Esophagus squamous epithelium (tissue), 5 donors: ENCODE measurements around the gene LRRC74A. TPM values are rescaled to one million over a fixed set of nuclear protein-coding genes. Genes with fewer than 3 reads are reported as not detected.

Source experiments
- DNase-seq: peaks from one replicate; lab custom pipeline; 2025; lab: John Stamatoyannopoulos, UW
- H3K27ac ChIP-seq, 4 donors: fragments of 200-600 bp; sonication (generic); one replicate each; pipeline ENCODE4 v1.5.1; 2016 to 2019; ENCODE audit warnings: mild to moderate bottlenecking in 1 of 4
- H3K27me3 ChIP-seq, 4 donors: fragments of 200-600 bp; sonication (generic); 1 replicate in 3 of 4; 2 replicates in 1 of 4; pipeline versions ENCODE4 v1.5.1 to v1.6.0; 2017 to 2021; ENCODE audit warnings: antibody characterized with exemption in 1 of 4
- H3K36me3 ChIP-seq, 3 donors: fragments of 200-600 bp; sonication (generic); one replicate each; pipeline ENCODE4 v1.5.1; 2016 to 2019
- H3K4me1 ChIP-seq, 3 donors: fragments of 200-600 bp; sonication (generic); one replicate each; pipeline ENCODE4 v1.5.1; 2017 to 2019
- H3K4me3 ChIP-seq, 4 donors: fragments of 200-600 bp; sonication (generic); 1 replicate in 3 of 4; 2 replicates in 1 of 4; pipeline ENCODE4 v1.5.1; 2016 to 2019; ENCODE audit warnings: mild to moderate bottlenecking in 2 of 4, moderate library complexity in 1 of 4
- H3K9me3 ChIP-seq, 3 donors: fragments of 200-600 bp; sonication (generic); one replicate each; pipeline ENCODE4 v1.5.1; 2016 to 2019
- POLR2A ChIP-seq, 4 donors: fragments of 450-650 bp; IDR thresholded peaks; one replicate each; pipeline ENCODE4 v1.6.1; 2017; ENCODE audit warnings: antibody characterized with exemption in 4 of 4, mild to moderate bottlenecking in 4 of 4, moderate library complexity in 3 of 4
- WGBS, 2 donors: methylation state at CpG; one replicate each; pipeline ENCODE4 v1.1.5; 2018; 5-methylcytosine and 5-hydroxymethylcytosine counted together
- intact Hi-C: fragments of 100-400 bp; cut with DNase I; formaldehyde crosslinking; loops from one replicate; pipeline ENCODE4 v1.15.0; 2022
- total RNA-seq, 4 donors: library from RNA; depleted of rRNA; stranded (reverse); fragments of >200 nt; gene quantifications; one replicate each; pipeline ENCODE4 v1.1.0, GENCODE V29; 2016
- TF ChIP-seq, protein P1 (sequence below), 6 experiments: fragments of 450-650 bp in 4 of 6; fragments of 200-600 bp in 2 of 6; sonication (generic) in 2 of 6; IDR thresholded peaks; one replicate each; pipeline ENCODE4 v1.5.1; 2016 to 2019; ENCODE audit warnings: antibody characterized with exemption in 6 of 6, mild to moderate bottlenecking in 4 of 6, moderate library complexity in 4 of 6
- donor health status: DM: yes; HTN: yes; CAD: no.

Gene LRRC74A
- total RNA-seq, 4 donors from 2014 or later, result not detected

GRCh38 chr14:76917158-76917596 lies 91.0 kb downstream of the LRRC74A start:
- intact Hi-C loops, result loop anchor here (5.0 kb wide), 1 partner anchor 110 kb away; the partner anchor contains the start of gene IRF2BPL
- 64 to 79% methylated on average over 6 to 7 of the region's 7 CpGs for WGBS, 2 donors
- no peaks in the 10 kb centered on the region for H3K9me3 ChIP-seq
- H3K4me1 ChIP-seq, result peaks cover 70 to 82% (median 70%) of the 10 kb centered on the region in 3 donors
- H3K36me3 ChIP-seq, result no peaks in the 10 kb centered on the region
- TF ChIP-seq POLR2A (IDR thresholded peaks at IDR 0.05), result no peak
- TF ChIP-seq, protein P1, sequence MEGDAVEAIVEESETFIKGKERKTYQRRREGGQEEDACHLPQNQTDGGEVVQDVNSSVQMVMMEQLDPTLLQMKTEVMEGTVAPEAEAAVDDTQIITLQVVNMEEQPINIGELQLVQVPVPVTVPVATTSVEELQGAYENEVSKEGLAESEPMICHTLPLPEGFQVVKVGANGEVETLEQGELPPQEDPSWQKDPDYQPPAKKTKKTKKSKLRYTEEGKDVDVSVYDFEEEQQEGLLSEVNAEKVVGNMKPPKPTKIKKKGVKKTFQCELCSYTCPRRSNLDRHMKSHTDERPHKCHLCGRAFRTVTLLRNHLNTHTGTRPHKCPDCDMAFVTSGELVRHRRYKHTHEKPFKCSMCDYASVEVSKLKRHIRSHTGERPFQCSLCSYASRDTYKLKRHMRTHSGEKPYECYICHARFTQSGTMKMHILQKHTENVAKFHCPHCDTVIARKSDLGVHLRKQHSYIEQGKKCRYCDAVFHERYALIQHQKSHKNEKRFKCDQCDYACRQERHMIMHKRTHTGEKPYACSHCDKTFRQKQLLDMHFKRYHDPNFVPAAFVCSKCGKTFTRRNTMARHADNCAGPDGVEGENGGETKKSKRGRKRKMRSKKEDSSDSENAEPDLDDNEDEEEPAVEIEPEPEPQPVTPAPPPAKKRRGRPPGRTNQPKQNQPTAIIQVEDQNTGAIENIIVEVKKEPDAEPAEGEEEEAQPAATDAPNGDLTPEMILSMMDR (IDR thresholded peaks at IDR 0.05), result peak in 5 of 6 experiments; percentile 50 to 85 (median 79)
- peak overlapping the region; percentile 89 to 99 (median 94) for H3K27ac ChIP-seq
- no peak overlapping the region for H3K4me3 ChIP-seq
- DNase-seq, result no peak
- no peaks in the 10 kb centered on the region for H3K27me3 ChIP-seq

DNA sequence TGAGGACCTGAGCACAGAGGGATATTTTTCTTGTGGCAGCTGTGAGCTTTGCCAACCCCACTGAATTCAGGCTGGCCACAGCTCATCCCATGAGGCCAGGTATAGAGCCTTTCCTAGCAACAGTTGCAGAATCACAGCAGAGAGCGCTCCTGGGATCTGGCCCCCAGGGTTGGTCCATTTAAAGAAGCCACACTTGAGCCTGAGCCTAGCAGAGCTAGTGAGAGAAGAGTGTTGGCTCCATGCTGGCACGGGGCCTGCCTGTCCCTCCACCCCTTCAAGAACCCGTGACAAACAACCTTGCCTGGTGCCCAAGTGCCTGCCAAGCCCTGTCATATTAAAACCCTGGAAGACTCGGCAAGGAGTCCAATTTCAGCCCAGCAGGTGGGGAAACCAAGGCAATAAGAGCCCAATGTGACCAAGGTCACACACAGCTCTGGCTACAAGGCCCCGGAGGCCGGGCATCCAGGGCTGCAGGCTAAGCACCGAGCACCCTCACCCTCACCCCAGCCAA lies 91.6 kb downstream of the LRRC74A start:
- TF ChIP-seq, protein P1 (IDR thresholded peaks at IDR 0.05), result no peak
- peak overlapping the region; percentile 89 to 99 (median 94) for H3K27ac ChIP-seq
- no peaks in the 10 kb centered on the region for H3K9me3 ChIP-seq
- no peaks in the 10 kb centered on the region for H3K27me3 ChIP-seq
- H3K4me3 ChIP-seq, result peak overlapping the region in 1 of 4 donors; percentile 37
- 23 to 30% methylated on average over 2 to 3 of the region's 7 CpGs for WGBS, 2 donors
- DNase-seq, result no peak
- no peaks in the 10 kb centered on the region for H3K36me3 ChIP-seq
- H3K4me1 ChIP-seq, result peaks cover 70 to 86% (median 73%) of the 10 kb centered on the region in 3 donors
- intact Hi-C loops, result loop anchor here (5.0 kb wide), 1 partner anchor 110 kb away; the partner anchor contains the start of gene IRF2BPL

DNA sequence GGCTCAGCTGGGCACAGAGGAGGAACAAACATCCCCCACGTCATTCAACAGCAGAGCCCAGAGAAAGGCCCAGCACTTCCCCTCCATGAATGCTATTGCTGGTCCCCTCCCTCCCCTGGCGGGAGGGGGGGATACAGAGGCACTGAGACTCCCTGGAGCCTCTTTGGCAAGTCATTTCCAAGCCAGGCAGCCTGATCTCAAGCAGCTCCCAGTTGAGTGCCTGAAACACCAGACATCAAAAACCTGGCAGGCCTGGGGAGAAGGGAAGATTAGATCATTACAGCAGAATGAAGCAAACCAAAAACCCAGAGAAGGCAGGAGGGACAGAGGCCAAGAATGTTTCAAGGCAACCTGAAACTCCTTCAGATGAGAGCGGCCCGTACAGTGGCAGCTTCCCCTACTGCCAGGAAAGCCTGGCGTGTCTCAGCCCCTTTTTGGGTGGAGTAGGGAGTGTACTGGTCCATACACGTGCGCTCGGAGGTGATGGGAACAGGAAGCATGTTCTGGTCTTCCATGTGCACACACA lies 92.1 kb downstream of the LRRC74A start:
- Histone ChIP-seq H3K4me1 (peaks cover 67 to 84% (median 70%) of the 10 kb centered on the region in 3 donors), H3K36me3 (no peaks in the 10 kb centered on the region), H3K4me3 (peak overlapping the region in 1 of 4 donors; percentile 37), H3K27me3 (no peaks in the 10 kb centered on the region), H3K9me3 (no peaks in the 10 kb centered on the region), H3K27ac (peak overlapping the region; percentile 89 to 99 (median 94))
- intact Hi-C loops, result loop anchor here (5.0 kb wide), 1 partner anchor 109 kb away; the partner anchor contains the start of gene IRF2BPL
- WGBS, 2 donors, result 9 to 34% methylated on average over 7 to 8 of the region's 8 CpGs
- no peak for DNase-seq
- TF ChIP-seq POLR2A (IDR thresholded peaks at IDR 0.05), result peak in 1 of 4 donors; percentile 18
- TF ChIP-seq, protein P1 (IDR thresholded peaks at IDR 0.05), result no peak

GRCh38 chr14:76918782-76919394 lies 92.7 kb downstream of the LRRC74A start:
- no peaks in the 10 kb centered on the region for H3K36me3 ChIP-seq
- DNase-seq, result no peak
- H3K27me3 ChIP-seq, result no peaks in the 10 kb centered on the region
- no peaks in the 10 kb centered on the region for H3K9me3 ChIP-seq
- intact Hi-C loops, result loop anchor here (5.0 kb wide), 1 partner anchor 108 kb away; the partner anchor contains the start of gene IRF2BPL
- WGBS, 2 donors, result 5 to 28% methylated on average over 8 to 11 of the region's 20 CpGs
- H3K27ac ChIP-seq, result peak overlapping the region; percentile 89 to 99 (median 94)
- peak overlapping the region in 1 of 4 donors; percentile 34 for H3K4me3 ChIP-seq
- H3K4me1 ChIP-seq, result peaks cover 61 to 79% (median 65%) of the 10 kb centered on the region in 3 donors
- TF ChIP-seq POLR2A (IDR thresholded peaks at IDR 0.05), result no peak
- TF ChIP-seq, protein P1 (IDR thresholded peaks at IDR 0.05), result peak in 3 of 6 experiments; percentile 7 to 33 (median 24)

Other genes starting within 250 kb of the LRRC74A start
- gene VASH1, start 64.9 kb upstream of the LRRC74A start, total RNA-seq, result 1 to 10 TPM; 1.3 to 5.7 (median 3.0) TPM
- 10 to 100 TPM in 1 of 4 donors, 1 to 10 TPM in 3; 3.4 to 13.7 (median 8.3) TPM for gene ANGEL1, start 13.5 kb upstream of the LRRC74A start, total RNA-seq
- gene IRF2BPL, start 202.3 kb downstream of the LRRC74A start, total RNA-seq, result 10 to 100 TPM; 15.8 to 28.8 (median 24.0) TPM